Natural killer cell (primary cell): ENCODE measurements around the gene TNFRSF12A. TPM values are rescaled to one million over a fixed set of nuclear protein-coding genes. Genes with fewer than 3 reads are reported as not detected.
A peak's percentile ranks its signal among the peaks of the same experiment; 100 is the strongest.

Experiments
- ATAC-seq, 3 donors: fragments of 150-1000 bp in 2 of 3; fragments of 200-7000 bp in 1 of 3; cut with Tn5 transposase; 1 replicate in 1 of 3; 2 replicates in 2 of 3; pipeline ENCODE4 v1.10.0; 2021; ENCODE audit warnings: mild to moderate bottlenecking in 2 of 3, moderate library complexity in 2 of 3
- DNase-seq, 2 donors: peaks; one replicate each; pipeline versions ENCODE4 v3.0.0 to v3.0.0-alpha.2; 2013 to 2021; ENCODE audit warnings: mixed read lengths in 1 of 2
- H3K27ac ChIP-seq: one replicate; pipeline ENCODE4 v1.5.1; 2013; ENCODE audit warnings: mild to moderate bottlenecking, low read length
- H3K27me3 ChIP-seq: one replicate; pipeline ENCODE4 v1.6.1; 2013; ENCODE audit warnings: low read length; ENCODE audit not compliant: control insufficient read depth, insufficient read depth
- H3K36me3 ChIP-seq: one replicate; pipeline ENCODE4 v1.6.1; 2013; ENCODE audit warnings: low read length; ENCODE audit not compliant: control insufficient read depth, insufficient read depth
- H3K4me1 ChIP-seq: one replicate; pipeline ENCODE4 v1.6.1; 2013; ENCODE audit warnings: low read length; ENCODE audit not compliant: control insufficient read depth, insufficient read depth
- H3K4me3 ChIP-seq: one replicate; pipeline ENCODE4 v1.5.1; 2013; ENCODE audit warnings: low read length
- H3K9me3 ChIP-seq: one replicate; pipeline ENCODE4 v1.6.1; 2013; ENCODE audit warnings: low read length; ENCODE audit not compliant: control insufficient read depth, insufficient read depth
- H3K27ac Mint-ChIP-seq, 2 donors: one replicate each; pipeline ENCODE4 v1.8.0; 2022; ENCODE audit warnings: mild to moderate bottlenecking in 2 of 2, mixed read lengths in 2 of 2, moderate library complexity in 1 of 2
- H3K27me3 Mint-ChIP-seq, 2 donors: one replicate each; pipeline ENCODE4 v1.8.0; 2022; ENCODE audit warnings: low read depth in 2 of 2, mixed read lengths in 2 of 2
- H3K36me3 Mint-ChIP-seq: one replicate; pipeline ENCODE4 v1.8.0; 2022; ENCODE audit warnings: mixed read lengths
- H3K4me1 Mint-ChIP-seq, 2 donors: one replicate each; pipeline ENCODE4 v1.8.0; 2022; ENCODE audit warnings: mixed read lengths in 2 of 2
- H3K4me3 Mint-ChIP-seq: one replicate; pipeline ENCODE4 v1.8.0; 2022; ENCODE audit warnings: mild to moderate bottlenecking, moderate library complexity, mixed read lengths
- H3K9me3 Mint-ChIP-seq, 2 donors: one replicate each; pipeline ENCODE4 v1.8.0; 2022; ENCODE audit warnings: mixed read lengths in 2 of 2
- CTCF ChIP-seq: fragments of 200-600 bp; IDR thresholded peaks from one replicate; pipeline ENCODE4 v1.8.0; 2022; ENCODE audit warnings: antibody characterized with exemption
- WGBS: methylation state at CpG from one replicate; pipeline ENCODE4 v1.1.7; 2013; ENCODE audit warnings: missing lambda C conversion rate; ENCODE audit not compliant: insufficient coverage; 5-methylcytosine and 5-hydroxymethylcytosine counted together
- intact Hi-C: fragments of 100-400 bp; cut with micrococcal nuclease; formaldehyde crosslinking; loops from one replicate; pipeline ENCODE4 v1.14.2; 2022
- total RNA-seq, 4 donors: library from RNA; stranded (reverse); fragments of 120-200 nt in 1 of 4; gene quantifications; one replicate each; pipeline versions ENCODE4 v1.2.3 to v1.2.4, GENCODE V29; 2013 to 2022

Gene TNFRSF12A
- total RNA-seq, 3 donors from 2014 or later (not counting 1 experiment from before 2014, with no cell fraction given) = 2.4 to 3.7 (median 3.1) TPM

GRCh38 chr16:3071655-3072054 lies 51.5 kb downstream of the TNFRSF12A start:
- Histone ChIP-seq H3K9me3 (no peaks in the 10 kb centered on the region), H3K4me1 (peaks cover 99% of the 10 kb centered on the region), H3K27ac (peak overlapping the region; percentile 22), H3K4me3 (no peak overlapping the region), H3K27me3 (no peaks in the 10 kb centered on the region), H3K36me3 (peaks cover 13% of the 10 kb centered on the region)
- H3K9me3 Mint-ChIP-seq = no peaks in the 10 kb centered on the region
- peak overlapping the region; percentile 60 for H3K4me3 Mint-ChIP-seq
- no peak for ATAC-seq
- H3K36me3 Mint-ChIP-seq = no peaks in the 10 kb centered on the region
- DNase-seq = no peak
- TF ChIP-seq CTCF = no peak
- 96% methylated on average over 7 of the region's 7 CpGs for WGBS
- peak overlapping the region; percentile 92 to 95 for H3K27ac Mint-ChIP-seq
- H3K4me1 Mint-ChIP-seq = peaks cover 80 to 90% of the 10 kb centered on the region in 2 donors
- H3K27me3 Mint-ChIP-seq = no peaks in the 10 kb centered on the region
- intact Hi-C loops = no loop called here

Other genes with a start within 250 kb of the TNFRSF12A start
- gene ELOB, start 243.1 kb upstream of the TNFRSF12A start, total RNA-seq = 100 to 1,000 TPM; 146 to 207 (median 161) TPM
- gene PRSS33, start 232.8 kb upstream of the TNFRSF12A start, total RNA-seq = under 1 TPM; 0.20 to 0.63 (median 0.54) TPM
- gene PRSS41, start 221.9 kb upstream of the TNFRSF12A start, total RNA-seq = under 1 TPM in 1 of 3 donors, not detected in 2; 0.33 TPM
- gene PRSS21, start 203.1 kb upstream of the TNFRSF12A start, total RNA-seq = 1 to 10 TPM in 1 of 3 donors, under 1 TPM in 1, not detected in 1; 0.64 to 6.6 TPM
- gene ZG16B, start 190.1 kb upstream of the TNFRSF12A start, total RNA-seq = 1 to 10 TPM in 2 of 3 donors, under 1 TPM in 1; 0.78 to 1.5 (median 1.1) TPM
- gene PRSS22, start 162.2 kb upstream of the TNFRSF12A start, total RNA-seq = 1 to 10 TPM; 1.5 to 7.7 (median 3.3) TPM
- gene FLYWCH2, start 137.2 kb upstream of the TNFRSF12A start, total RNA-seq = 10 to 100 TPM; 12.0 to 12.7 (median 12.6) TPM
- 100 to 1,000 TPM in 2 of 3 donors, 10 to 100 TPM in 1; 85.1 to 148 (median 130) TPM for gene FLYWCH1, start 108.4 kb upstream of the TNFRSF12A start, total RNA-seq
- gene KREMEN2, start 56.1 kb upstream of the TNFRSF12A start, total RNA-seq = under 1 TPM in 1 of 3 donors, not detected in 2; 0.16 TPM
- gene PAQR4, start 51.0 kb upstream of the TNFRSF12A start, total RNA-seq = 1 to 10 TPM; 2.9 to 4.4 (median 3.5) TPM
- gene PKMYT1, start 39.9 kb upstream of the TNFRSF12A start, total RNA-seq = 1 to 10 TPM; 2.6 to 5.9 (median 3.5) TPM
- gene CLDN9, start 7.4 kb upstream of the TNFRSF12A start, total RNA-seq = under 1 TPM in 2 of 3 donors, not detected in 1; 0.34 to 0.35 TPM
- not detected for gene CLDN6, start 2.2 kb upstream of the TNFRSF12A start, total RNA-seq
- gene HCFC1R1, start 3.6 kb downstream of the TNFRSF12A start, total RNA-seq = 10 to 100 TPM; 15.4 to 21.8 (median 16.0) TPM
- 10 to 100 TPM; 17.1 to 21.5 (median 17.2) TPM for gene THOC6, start 3.7 kb downstream of the TNFRSF12A start, total RNA-seq
- not detected for gene BICDL2, start 16.6 kb downstream of the TNFRSF12A start, total RNA-seq
- 10 to 100 TPM in 1 of 3 donors, 1 to 10 TPM in 2; 2.0 to 62.2 (median 5.6) TPM for gene MMP25, start 26.2 kb downstream of the TNFRSF12A start, total RNA-seq
- 100 to 1,000 TPM; 305 to 562 (median 319) TPM for gene IL32, start 45.3 kb downstream of the TNFRSF12A start, total RNA-seq
- gene ZSCAN10, start 78.9 kb downstream of the TNFRSF12A start, total RNA-seq = under 1 TPM; 0.65 to 0.96 (median 0.77) TPM
- under 1 TPM in 1 of 3 donors, not detected in 2; 0.16 TPM for gene ZNF205, start 92.2 kb downstream of the TNFRSF12A start, total RNA-seq
- gene ZNF213, start 114.7 kb downstream of the TNFRSF12A start, total RNA-seq = 1 to 10 TPM; 4.8 to 6.8 (median 5.1) TPM
- not detected for gene OR1F1, start 167.8 kb downstream of the TNFRSF12A start, total RNA-seq
- gene ZNF200, start 214.8 kb downstream of the TNFRSF12A start, total RNA-seq = 10 to 100 TPM in 1 of 3 donors, 1 to 10 TPM in 2; 5.3 to 10.9 (median 5.6) TPM
- gene MEFV, start 236.3 kb downstream of the TNFRSF12A start, total RNA-seq = 1 to 10 TPM; 2.4 to 6.2 (median 5.4) TPM